ENCODE data around the gene CRACDL.

DNA sequence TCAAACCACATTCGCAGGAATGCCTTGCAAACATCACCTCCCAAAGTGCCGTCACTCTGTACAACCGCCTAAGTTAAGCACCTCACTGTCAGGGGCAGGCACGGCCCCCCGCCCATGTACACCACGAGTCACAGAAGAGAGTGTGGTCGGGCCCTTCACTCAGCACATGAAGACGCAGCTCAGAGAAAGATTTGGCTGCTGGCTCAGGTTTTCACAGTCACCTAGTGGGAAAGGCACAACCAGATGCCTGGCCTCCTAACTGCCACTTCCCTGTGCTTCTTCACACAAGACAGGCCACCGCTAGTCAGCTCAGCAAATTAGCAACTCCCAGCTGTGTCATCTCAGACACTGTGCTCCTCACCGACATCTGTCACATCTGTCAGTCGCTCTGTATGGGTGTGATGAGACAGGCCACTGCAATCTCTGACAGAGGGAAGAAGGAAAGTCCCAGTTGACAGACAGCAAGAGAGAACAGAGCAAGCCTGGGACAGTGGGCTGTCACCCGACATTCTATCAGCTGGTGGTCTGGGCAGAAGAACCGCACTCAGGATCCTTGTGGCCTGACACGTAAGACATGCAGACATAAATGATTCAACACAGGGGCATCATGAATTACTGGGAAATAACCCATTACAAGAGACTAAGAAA, 60.8 kb downstream of the CRACDL start:
- no peak for TF ChIP-seq EZH2 (conservative IDR thresholded peaks at IDR 0.05; ENCODE audit: low read depth, low read length)
- TF ChIP-seq POLR2A (IDR thresholded peaks at IDR 0.05; ENCODE audit: insufficient read depth in 1 of 2, low read depth in 2 of 2, low read length in 2 of 2), result no peak
- TF ChIP-seq YEATS4 (CRISPR knock-in tag; IDR thresholded peaks at IDR 0.05; ENCODE audit: borderline replicate concordance), result no peak
- TF ChIP-seq ZNF12 (CRISPR knock-in tag; IDR thresholded peaks at IDR 0.05), result no peak
- TF ChIP-seq ZMYM2 (CRISPR knock-in tag; IDR thresholded peaks at IDR 0.05), result no peak
- no peak for TF ChIP-seq NFYB (CRISPR knock-in tag; IDR thresholded peaks at IDR 0.05)
- TF ChIP-seq CBFB (CRISPR knock-in tag; IDR thresholded peaks at IDR 0.05), result no peak
- no peak for TF ChIP-seq SMARCE1 (IDR thresholded peaks at IDR 0.05; ENCODE audit: borderline replicate concordance)
- TF ChIP-seq FOXK2 (IDR thresholded peaks at IDR 0.05), result no peak
